ENCODE data around the gene MAP2K1. TPM values are rescaled to one million over a fixed set of nuclear protein-coding genes. Genes with fewer than 3 reads are reported as not detected.

The MAP2K1 gene
- total and polyA plus RNA-seq, 4 donors: 21.9 to 57.7 (median 43.0) TPM

- WGBS, 2 donors: 0% methylated on average over 46 of the region's 46 CpGs
- peak; percentile 84 to 94 for DNase-seq
Measured at GRCh38 chr15:66504563-66505429, 118.1 kb downstream of the MAP2K1 start, which contains the start of the genes RPL4 and ZWILCH. TSS of gene RPL4 (minus strand) at chr15:66504855. CDS start at chr15:66504790, 65 bp downstream. TSS of gene ZWILCH (plus strand) at chr15:66505326. CDS start at chr15:66505339, 13 bp downstream.

GRCh38 chr15:66505430-66505811 lies 118.7 kb downstream of the MAP2K1 start:
- intact Hi-C loops (cut with DNase I): no loop called here

More at GRCh38 chr15:66504563-66505429, 118.1 kb downstream of the MAP2K1 start, which contains the start of the genes RPL4 and ZWILCH:
- Histone ChIP-seq H3K9me3 (ENCODE audit: control insufficient read depth, low read length) (no peaks in the 10 kb centered on the region), H3K4me1 (ENCODE audit: control insufficient read depth in 1 of 2, insufficient read depth in 2 of 2, low read length in 2 of 2) (peaks cover 0 to 6% of the 10 kb centered on the region in 2 donors), H3K36me3 (ENCODE audit: control insufficient read depth in 1 of 2, insufficient read depth in 2 of 2, low read length in 1 of 2) (no peaks in the 10 kb centered on the region), H3K27ac (ENCODE audit: low read depth in 1 of 2, low read length in 2 of 2) (peak within 1 kb of the TSS; percentile 59 to 79), H3K27me3 (ENCODE audit: control insufficient read depth in 1 of 2, insufficient read depth in 2 of 2, low read length in 1 of 2) (no peaks in the 10 kb centered on the region), H3K4me3 (ENCODE audit: low read length in 2 of 2) (peak within 1 kb of the TSS; percentile 70 to 96)
- intact Hi-C loops (cut with DNase I): no loop called here
- ATAC-seq (ENCODE audit: low FRiP score): peak; percentile 97

DNA sequence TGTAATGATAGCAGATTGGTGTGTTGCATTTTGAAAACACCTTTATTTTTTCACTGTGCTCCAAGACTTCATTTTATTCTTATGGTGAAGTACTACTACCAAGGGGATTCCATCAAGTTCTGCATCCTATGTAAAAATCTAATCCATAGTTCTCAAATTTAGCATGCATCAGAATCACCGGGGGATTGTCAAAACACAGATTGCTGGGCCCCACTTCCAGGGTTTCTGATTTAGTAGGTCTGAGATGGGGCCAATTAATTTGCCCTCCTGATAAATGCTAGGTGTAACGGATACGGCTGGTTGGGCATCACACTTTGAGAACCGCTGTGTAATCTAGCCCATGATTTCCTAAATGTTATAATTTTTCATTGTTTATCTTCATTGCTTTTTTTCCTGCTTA lies 119.1 kb downstream of the MAP2K1 start:
- intact Hi-C loops (cut with DNase I): no loop called here
- Histone ChIP-seq H3K9me3 (ENCODE audit: control insufficient read depth, low read length) (no peaks in the 10 kb centered on the region), H3K4me3 (ENCODE audit: low read length in 2 of 2) (peak overlapping the region in 1 of 2 donors; percentile 96), H3K4me1 (ENCODE audit: control insufficient read depth in 1 of 2, insufficient read depth in 2 of 2, low read length in 2 of 2) (peaks cover 0 to 6% of the 10 kb centered on the region in 2 donors), H3K27me3 (ENCODE audit: control insufficient read depth in 1 of 2, insufficient read depth in 2 of 2, low read length in 1 of 2) (no peaks in the 10 kb centered on the region), H3K36me3 (ENCODE audit: control insufficient read depth in 1 of 2, insufficient read depth in 2 of 2, low read length in 1 of 2) (no peaks in the 10 kb centered on the region), H3K27ac (ENCODE audit: low read depth in 1 of 2, low read length in 2 of 2) (no peak overlapping the region)
- ATAC-seq (ENCODE audit: low FRiP score) (no peak), DNase-seq (no peak)
- 18 to 33% methylated on average over 4 of the region's 4 CpGs for WGBS, 2 donors

More at GRCh38 chr15:66505430-66505811, 118.7 kb downstream of the MAP2K1 start:
- 0% methylated on average over 13 of the region's 13 CpGs for WGBS, 2 donors
- H3K36me3 ChIP-seq (ENCODE audit: control insufficient read depth in 1 of 2, insufficient read depth in 2 of 2, low read length in 1 of 2): no peaks in the 10 kb centered on the region
- no peaks in the 10 kb centered on the region for H3K9me3 ChIP-seq (ENCODE audit: control insufficient read depth, low read length)
- peak overlapping the region; percentile 70 to 96 for H3K4me3 ChIP-seq (ENCODE audit: low read length in 2 of 2)
- ATAC-seq (ENCODE audit: low FRiP score) (peak; percentile 28), DNase-seq (no peak)
- H3K27me3 ChIP-seq (ENCODE audit: control insufficient read depth in 1 of 2, insufficient read depth in 2 of 2, low read length in 1 of 2): no peaks in the 10 kb centered on the region
- peaks cover 0 to 6% of the 10 kb centered on the region in 2 donors for H3K4me1 ChIP-seq (ENCODE audit: control insufficient read depth in 1 of 2, insufficient read depth in 2 of 2, low read length in 2 of 2)
- peak overlapping the region; percentile 15 to 79 for H3K27ac ChIP-seq (ENCODE audit: low read depth in 1 of 2, low read length in 2 of 2)

- intact Hi-C loops (cut with DNase I): no loop called here
- no peak overlapping the region for H3K4me3 ChIP-seq (ENCODE audit: low read length in 2 of 2)
- H3K4me1 ChIP-seq (ENCODE audit: control insufficient read depth in 1 of 2, insufficient read depth in 2 of 2, low read length in 2 of 2): peaks cover 0 to 2% of the 10 kb centered on the region in 2 donors
- no peaks in the 10 kb centered on the region for H3K36me3 ChIP-seq (ENCODE audit: control insufficient read depth in 1 of 2, insufficient read depth in 2 of 2, low read length in 1 of 2)
- 91 to 93% methylated on average over 3 of the region's 3 CpGs for WGBS, 2 donors
- no peaks in the 10 kb centered on the region for H3K9me3 ChIP-seq (ENCODE audit: control insufficient read depth, low read length)
- no peaks in the 10 kb centered on the region for H3K27me3 ChIP-seq (ENCODE audit: control insufficient read depth in 1 of 2, insufficient read depth in 2 of 2, low read length in 1 of 2)
- ATAC-seq (ENCODE audit: low FRiP score): no peak
- no peak for DNase-seq
- H3K27ac ChIP-seq (ENCODE audit: low read depth in 1 of 2, low read length in 2 of 2): no peak overlapping the region
Measured at GRCh38 chr15:66508293-66508883, 121.7 kb downstream of the MAP2K1 start.

DNA sequence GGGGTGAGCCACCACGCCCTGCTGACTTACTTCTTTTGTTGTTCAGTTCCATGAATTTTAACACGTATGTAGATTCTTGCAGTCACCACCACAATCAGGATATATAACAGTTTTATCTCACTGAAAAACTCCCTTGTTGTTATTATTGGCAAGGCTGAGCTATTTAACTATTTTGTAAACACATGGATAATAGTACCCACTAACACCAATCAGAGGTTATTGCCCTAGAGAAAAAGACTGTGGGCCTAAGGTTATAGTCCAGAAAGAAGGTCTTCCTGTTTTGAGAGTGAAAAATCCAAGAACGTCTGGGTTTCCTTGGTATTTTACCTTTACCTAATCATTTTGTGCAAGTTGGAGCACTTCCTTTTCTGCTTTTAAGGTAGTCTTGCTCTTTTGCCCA lies 127.9 kb downstream of the MAP2K1 start:
- no peak overlapping the region for H3K27ac ChIP-seq (ENCODE audit: low read depth in 1 of 2, low read length in 2 of 2)
- no peak for ATAC-seq (ENCODE audit: low FRiP score)
- no peak for DNase-seq
- WGBS, 2 donors: 74 to 78% methylated on average over 3 of the region's 3 CpGs
- intact Hi-C loops (cut with DNase I): no loop called here
- H3K27me3 ChIP-seq (ENCODE audit: control insufficient read depth in 1 of 2, insufficient read depth in 2 of 2, low read length in 1 of 2): no peaks in the 10 kb centered on the region
- H3K36me3 ChIP-seq (ENCODE audit: control insufficient read depth in 1 of 2, insufficient read depth in 2 of 2, low read length in 1 of 2): no peaks in the 10 kb centered on the region
- H3K4me3 ChIP-seq (ENCODE audit: low read length in 2 of 2): no peak overlapping the region
- H3K4me1 ChIP-seq (ENCODE audit: control insufficient read depth in 1 of 2, insufficient read depth in 2 of 2, low read length in 2 of 2): no peaks in the 10 kb centered on the region
- no peaks in the 10 kb centered on the region for H3K9me3 ChIP-seq (ENCODE audit: control insufficient read depth, low read length)

GRCh38 chr15:66515901-66516322 lies 129.2 kb downstream of the MAP2K1 start:
- Histone ChIP-seq H3K27me3 (ENCODE audit: control insufficient read depth in 1 of 2, insufficient read depth in 2 of 2, low read length in 1 of 2) (no peaks in the 10 kb centered on the region), H3K27ac (ENCODE audit: low read depth in 1 of 2, low read length in 2 of 2) (no peak overlapping the region), H3K4me3 (ENCODE audit: low read length in 2 of 2) (no peak overlapping the region), H3K4me1 (ENCODE audit: control insufficient read depth in 1 of 2, insufficient read depth in 2 of 2, low read length in 2 of 2) (no peaks in the 10 kb centered on the region), H3K9me3 (ENCODE audit: control insufficient read depth, low read length) (no peaks in the 10 kb centered on the region), H3K36me3 (ENCODE audit: control insufficient read depth in 1 of 2, insufficient read depth in 2 of 2, low read length in 1 of 2) (no peaks in the 10 kb centered on the region)
- 96 to 100% methylated on average over 2 of the region's 2 CpGs for WGBS, 2 donors
- ATAC-seq (ENCODE audit: low FRiP score): no peak
- DNase-seq: no peak
- intact Hi-C loops (cut with DNase I): no loop called here

GRCh38 chr15:66523926-66524325 lies 137.2 kb downstream of the MAP2K1 start:
- DNase-seq: no peak
- ATAC-seq (ENCODE audit: low FRiP score): no peak
- WGBS, 2 donors: 95 to 96% methylated on average over 3 of the region's 3 CpGs
- H3K36me3 ChIP-seq (ENCODE audit: control insufficient read depth in 1 of 2, insufficient read depth in 2 of 2, low read length in 1 of 2): peaks cover 0 to 4% of the 10 kb centered on the region in 2 donors
- intact Hi-C loops (cut with DNase I): no loop called here
- no peaks in the 10 kb centered on the region for H3K27me3 ChIP-seq (ENCODE audit: control insufficient read depth in 1 of 2, insufficient read depth in 2 of 2, low read length in 1 of 2)
- no peak overlapping the region for H3K27ac ChIP-seq (ENCODE audit: low read depth in 1 of 2, low read length in 2 of 2)
- no peaks in the 10 kb centered on the region for H3K9me3 ChIP-seq (ENCODE audit: control insufficient read depth, low read length)
- H3K4me1 ChIP-seq (ENCODE audit: control insufficient read depth in 1 of 2, insufficient read depth in 2 of 2, low read length in 2 of 2): no peaks in the 10 kb centered on the region
- no peak overlapping the region for H3K4me3 ChIP-seq (ENCODE audit: low read length in 2 of 2)

DNA sequence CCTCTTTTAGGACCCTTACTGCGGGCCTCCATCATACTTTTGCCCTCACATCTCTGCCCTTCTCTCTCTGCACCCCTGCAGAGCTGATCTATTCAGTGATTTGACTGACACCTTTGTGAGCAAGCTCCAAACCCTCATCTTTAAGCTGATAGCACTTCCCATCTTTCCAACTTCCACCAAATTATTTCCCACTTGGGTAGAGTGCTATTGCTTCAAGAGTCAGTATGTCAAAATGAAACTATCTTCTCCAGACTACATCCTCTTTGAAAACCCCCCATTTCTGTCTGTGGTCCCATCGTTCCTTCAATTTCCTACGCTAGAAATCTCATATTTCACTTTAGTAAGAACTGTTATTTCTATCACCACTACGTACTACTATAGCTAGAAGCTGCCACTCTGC lies 138.1 kb downstream of the MAP2K1 start:
- Histone ChIP-seq H3K27ac (ENCODE audit: low read depth in 1 of 2, low read length in 2 of 2) (no peak overlapping the region), H3K36me3 (ENCODE audit: control insufficient read depth in 1 of 2, insufficient read depth in 2 of 2, low read length in 1 of 2) (peaks cover 0 to 6% of the 10 kb centered on the region in 2 donors), H3K27me3 (ENCODE audit: control insufficient read depth in 1 of 2, insufficient read depth in 2 of 2, low read length in 1 of 2) (no peaks in the 10 kb centered on the region), H3K4me3 (ENCODE audit: low read length in 2 of 2) (no peak overlapping the region), H3K9me3 (ENCODE audit: control insufficient read depth, low read length) (no peaks in the 10 kb centered on the region), H3K4me1 (ENCODE audit: control insufficient read depth in 1 of 2, insufficient read depth in 2 of 2, low read length in 2 of 2) (no peaks in the 10 kb centered on the region)
- intact Hi-C loops (cut with DNase I): no loop called here
- WGBS, 2 donors: 94% methylated on average over 4 of the region's 4 CpGs
- ATAC-seq (ENCODE audit: low FRiP score) (no peak), DNase-seq (no peak)

All from aorta (tissue), 5 donors.